CD4-positive, alpha-beta T cell (primary cell): ENCODE results near the gene SLMAP. TPM values are rescaled to one million over a fixed set of nuclear protein-coding genes. Genes with fewer than 3 reads are reported as not detected.

Experiments
- ATAC-seq: fragments of 200-7000 bp; cut with Tn5 transposase; one replicate; pipeline ENCODE4 v1.10.0; 2022; ENCODE audit warnings: mild to moderate bottlenecking; ENCODE audit not compliant: poor library complexity
- CTCF ChIA-PET: fragments of 350-600 bp; sonication (Branson Sonifier 250); formaldehyde crosslinking; loops from one replicate; lab custom pipeline; 2021; ENCODE audit warnings: antibody characterized with exemption, inconsistent platforms; lab: Charles Lee
- POLR2A ChIA-PET: fragments of 350-600 bp; sonication (Branson Sonifier 250); formaldehyde crosslinking; loops from one replicate; lab custom pipeline; 2021; ENCODE audit warnings: antibody characterized with exemption, inconsistent platforms; lab: Charles Lee
- DNase-seq, 14 experiments: peaks; one replicate each; pipeline ENCODE4 v3.0.0-alpha.2; 2013 to 2020; ENCODE audit warnings: mixed read lengths in 2 of 14
- H3K27ac ChIP-seq, 2 donors: one replicate each; pipeline versions ENCODE4 v1.5.1 to v1.7.0; 2013; ENCODE audit warnings: low read length in 2 of 2, low read depth in 1 of 2, mild to moderate bottlenecking in 1 of 2
- H3K27me3 ChIP-seq, 2 experiments: 1 replicate in 1 of 2; 2 replicates in 1 of 2; pipeline versions ENCODE4 v1.6.1 to v1.7.0; 2013; ENCODE audit warnings: low read length in 2 of 2, control low read depth in 1 of 2, mild to moderate bottlenecking in 1 of 2, moderate library complexity in 1 of 2; ENCODE audit not compliant: insufficient read depth in 2 of 2, control insufficient read depth in 1 of 2
- H3K36me3 ChIP-seq: one replicate; pipeline ENCODE4 v1.6.1; 2013; ENCODE audit warnings: low read length, control low read depth; ENCODE audit not compliant: insufficient read depth
- H3K4me1 ChIP-seq: one replicate; pipeline ENCODE4 v1.6.1; 2013; ENCODE audit warnings: low read length, control low read depth; ENCODE audit not compliant: insufficient read depth
- H3K4me3 ChIP-seq: one replicate; pipeline ENCODE4 v1.5.1; 2013; ENCODE audit warnings: mild to moderate bottlenecking, low read length, moderate library complexity
- H3K9me3 ChIP-seq, 2 experiments: 1 replicate in 1 of 2; 2 replicates in 1 of 2; pipeline versions ENCODE4 v1.6.1 to v1.7.0; 2013; ENCODE audit warnings: low read length in 2 of 2, mild to moderate bottlenecking in 2 of 2, control low read depth in 1 of 2, moderate library complexity in 1 of 2; ENCODE audit not compliant: control insufficient read depth in 1 of 2, insufficient read depth in 1 of 2
- H3K27ac Mint-ChIP-seq: one replicate; pipeline ENCODE4 v1.8.0; 2020; ENCODE audit warnings: mixed read lengths
- H3K27me3 Mint-ChIP-seq: one replicate; pipeline ENCODE4 v1.8.0; 2021; ENCODE audit warnings: mixed read lengths
- H3K36me3 Mint-ChIP-seq: one replicate; pipeline ENCODE4 v1.8.0; 2021; ENCODE audit warnings: low read depth, mixed read lengths
- H3K4me1 Mint-ChIP-seq: one replicate; pipeline ENCODE4 v1.8.0; 2021; ENCODE audit warnings: low read depth, mixed read lengths
- H3K4me3 Mint-ChIP-seq: one replicate; pipeline ENCODE4 v1.8.0; 2020; ENCODE audit warnings: mild to moderate bottlenecking, mixed read lengths
- H3K9me3 Mint-ChIP-seq: one replicate; pipeline ENCODE4 v1.8.0; 2020; ENCODE audit warnings: mixed read lengths
- intact Hi-C, 2 experiments: fragments of 100-400 bp; cut with DNase I in 1 of 2; cut with micrococcal nuclease in 1 of 2; formaldehyde crosslinking; loops; one replicate each; pipeline versions ENCODE4 v1.15.1 to v1.9.0; 2023 to 2025; cut with DNase I, micrococcal nuclease
- total RNA-seq, 174 experiments: library from RNA in 2 of 174; stranded (reverse) in 2 of 174; gene quantifications; one replicate each; pipeline ENCODE4 v1.2.3 and lab custom pipeline; 2021 to 2026
- TF ChIP-seq, protein P1 (sequence below): fragments of 200-600 bp; IDR thresholded peaks from one replicate; pipeline ENCODE4 v1.8.0; 2022; ENCODE audit warnings: antibody characterized with exemption, mild to moderate bottlenecking

The SLMAP gene
- total RNA-seq, 2 experiments from 2014 or later = 51.3 to 52.2 TPM

DNA sequence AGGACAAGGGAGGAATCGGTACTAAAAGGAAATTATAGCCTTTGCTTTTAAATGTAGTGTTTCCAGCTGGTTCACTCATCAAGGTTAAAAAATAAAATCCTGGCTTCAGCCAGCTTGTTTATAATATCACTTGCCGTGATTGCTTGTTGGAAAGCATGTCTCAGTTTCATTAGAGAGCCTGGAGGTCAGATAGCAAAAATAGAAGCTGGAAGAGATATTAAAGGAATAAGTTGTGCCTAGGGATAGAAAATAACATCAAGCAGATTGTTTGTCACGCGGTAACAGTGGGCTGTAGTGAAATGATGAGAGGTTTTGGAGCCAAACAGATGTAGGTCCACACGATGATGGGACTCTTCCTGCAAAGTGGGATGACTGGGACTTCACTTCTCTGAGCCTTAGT, 17.7 kb upstream of the SLMAP start:
- no peaks in the 10 kb centered on the region for H3K9me3 ChIP-seq
- ATAC-seq = no peak
- Mint-ChIP-seq H3K27me3 (no peaks in the 10 kb centered on the region), H3K36me3 (no peaks in the 10 kb centered on the region), H3K4me3 (no peak overlapping the region), H3K4me1 (no peaks in the 10 kb centered on the region), H3K9me3 (no peaks in the 10 kb centered on the region), H3K27ac (no peak overlapping the region)
- no peak for DNase-seq
- TF ChIP-seq, protein P1, sequence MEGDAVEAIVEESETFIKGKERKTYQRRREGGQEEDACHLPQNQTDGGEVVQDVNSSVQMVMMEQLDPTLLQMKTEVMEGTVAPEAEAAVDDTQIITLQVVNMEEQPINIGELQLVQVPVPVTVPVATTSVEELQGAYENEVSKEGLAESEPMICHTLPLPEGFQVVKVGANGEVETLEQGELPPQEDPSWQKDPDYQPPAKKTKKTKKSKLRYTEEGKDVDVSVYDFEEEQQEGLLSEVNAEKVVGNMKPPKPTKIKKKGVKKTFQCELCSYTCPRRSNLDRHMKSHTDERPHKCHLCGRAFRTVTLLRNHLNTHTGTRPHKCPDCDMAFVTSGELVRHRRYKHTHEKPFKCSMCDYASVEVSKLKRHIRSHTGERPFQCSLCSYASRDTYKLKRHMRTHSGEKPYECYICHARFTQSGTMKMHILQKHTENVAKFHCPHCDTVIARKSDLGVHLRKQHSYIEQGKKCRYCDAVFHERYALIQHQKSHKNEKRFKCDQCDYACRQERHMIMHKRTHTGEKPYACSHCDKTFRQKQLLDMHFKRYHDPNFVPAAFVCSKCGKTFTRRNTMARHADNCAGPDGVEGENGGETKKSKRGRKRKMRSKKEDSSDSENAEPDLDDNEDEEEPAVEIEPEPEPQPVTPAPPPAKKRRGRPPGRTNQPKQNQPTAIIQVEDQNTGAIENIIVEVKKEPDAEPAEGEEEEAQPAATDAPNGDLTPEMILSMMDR = no peak
- no peaks in the 10 kb centered on the region for H3K36me3 ChIP-seq
- H3K4me3 ChIP-seq = no peak overlapping the region
- no peaks in the 10 kb centered on the region for H3K27me3 ChIP-seq
- no peak overlapping the region for H3K27ac ChIP-seq
- intact Hi-C loops = no loop called here
- no peaks in the 10 kb centered on the region for H3K4me1 ChIP-seq
- POLR2A ChIA-PET = no interaction called here
- CTCF ChIA-PET = no interaction called here

DNA sequence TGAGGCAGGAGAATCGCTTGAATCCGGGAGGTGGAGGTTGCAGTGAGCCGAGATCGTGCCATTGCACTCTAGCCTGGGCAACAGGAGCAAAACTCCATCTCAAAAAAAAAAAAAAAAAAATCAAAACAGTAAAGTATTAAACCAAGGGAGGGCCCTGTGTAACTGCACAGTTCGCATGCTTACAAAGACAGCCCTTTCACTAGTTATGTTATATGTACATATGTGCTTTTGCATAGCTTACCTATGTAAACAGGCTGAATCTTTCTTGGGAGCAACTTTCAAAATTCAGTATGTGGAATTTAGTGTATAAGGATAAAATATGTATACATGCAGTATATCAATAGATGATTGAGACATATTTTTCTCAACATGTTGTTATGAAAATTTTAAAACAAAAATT, 16.1 kb upstream of the SLMAP start:
- no peaks in the 10 kb centered on the region for H3K36me3 Mint-ChIP-seq
- no peaks in the 10 kb centered on the region for H3K27me3 Mint-ChIP-seq
- ATAC-seq = no peak
- no peak overlapping the region for H3K4me3 ChIP-seq
- no peak overlapping the region for H3K27ac ChIP-seq
- DNase-seq = no peak
- H3K4me3 Mint-ChIP-seq = no peak overlapping the region
- no peak overlapping the region for H3K27ac Mint-ChIP-seq
- H3K27me3 ChIP-seq = no peaks in the 10 kb centered on the region
- no peaks in the 10 kb centered on the region for H3K4me1 ChIP-seq
- no peaks in the 10 kb centered on the region for H3K4me1 Mint-ChIP-seq
- TF ChIP-seq, protein P1 = no peak
- POLR2A ChIA-PET = no interaction called here
- intact Hi-C loops = no loop called here
- no peaks in the 10 kb centered on the region for H3K36me3 ChIP-seq
- CTCF ChIA-PET = interaction anchor here (1.0 kb wide), 1 partner anchor 900 kb away, joined by 4 read pairs; no protein-coding TSS in a partner anchor
- H3K9me3 ChIP-seq = no peaks in the 10 kb centered on the region
- no peaks in the 10 kb centered on the region for H3K9me3 Mint-ChIP-seq

- Mint-ChIP-seq H3K9me3 (no peaks in the 10 kb centered on the region), H3K36me3 (no peaks in the 10 kb centered on the region), H3K27me3 (no peaks in the 10 kb centered on the region), H3K27ac (no peak overlapping the region), H3K4me3 (no peak overlapping the region), H3K4me1 (no peaks in the 10 kb centered on the region)
- ChIA-PET POLR2A (no interaction called here), CTCF (interaction anchor here (0.7 kb wide), 1 partner anchor 98 kb away, joined by 4 read pairs; no protein-coding TSS in a partner anchor)
- TF ChIP-seq, protein P1 = no peak
- H3K4me3 ChIP-seq = no peak overlapping the region
- intact Hi-C loops = no loop called here
- no peaks in the 10 kb centered on the region for H3K36me3 ChIP-seq
- H3K4me1 ChIP-seq = no peaks in the 10 kb centered on the region
- H3K27ac ChIP-seq = no peak overlapping the region
- no peaks in the 10 kb centered on the region for H3K9me3 ChIP-seq
- no peak for DNase-seq
- no peaks in the 10 kb centered on the region for H3K27me3 ChIP-seq
- ATAC-seq = no peak
Observed at GRCh38 chr3:57743496-57743895, 12.6 kb upstream of the SLMAP start.
